ENCODE data around the gene GRAMD1B.

DNA sequence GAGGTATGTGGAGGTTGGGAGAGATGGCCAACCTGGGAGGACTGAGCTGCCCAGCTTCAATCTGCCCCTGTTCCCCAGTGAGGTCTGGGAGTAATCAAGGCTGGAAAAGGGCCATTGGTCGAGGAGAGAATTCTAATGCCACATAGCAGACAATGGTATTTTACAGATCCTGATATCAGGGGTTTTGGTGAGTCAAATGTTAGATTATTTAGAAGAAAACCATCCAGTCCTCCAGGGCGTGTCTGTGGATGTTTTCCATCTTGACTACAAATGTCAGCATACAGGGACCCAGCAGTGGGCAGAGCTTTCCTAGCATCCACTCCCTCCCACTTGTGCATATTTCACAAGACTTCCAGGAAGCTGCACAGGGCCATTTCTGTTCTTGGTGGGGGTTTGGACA is 116.4 kb downstream of the GRAMD1B start:
- TF ChIP-seq, protein P1, sequence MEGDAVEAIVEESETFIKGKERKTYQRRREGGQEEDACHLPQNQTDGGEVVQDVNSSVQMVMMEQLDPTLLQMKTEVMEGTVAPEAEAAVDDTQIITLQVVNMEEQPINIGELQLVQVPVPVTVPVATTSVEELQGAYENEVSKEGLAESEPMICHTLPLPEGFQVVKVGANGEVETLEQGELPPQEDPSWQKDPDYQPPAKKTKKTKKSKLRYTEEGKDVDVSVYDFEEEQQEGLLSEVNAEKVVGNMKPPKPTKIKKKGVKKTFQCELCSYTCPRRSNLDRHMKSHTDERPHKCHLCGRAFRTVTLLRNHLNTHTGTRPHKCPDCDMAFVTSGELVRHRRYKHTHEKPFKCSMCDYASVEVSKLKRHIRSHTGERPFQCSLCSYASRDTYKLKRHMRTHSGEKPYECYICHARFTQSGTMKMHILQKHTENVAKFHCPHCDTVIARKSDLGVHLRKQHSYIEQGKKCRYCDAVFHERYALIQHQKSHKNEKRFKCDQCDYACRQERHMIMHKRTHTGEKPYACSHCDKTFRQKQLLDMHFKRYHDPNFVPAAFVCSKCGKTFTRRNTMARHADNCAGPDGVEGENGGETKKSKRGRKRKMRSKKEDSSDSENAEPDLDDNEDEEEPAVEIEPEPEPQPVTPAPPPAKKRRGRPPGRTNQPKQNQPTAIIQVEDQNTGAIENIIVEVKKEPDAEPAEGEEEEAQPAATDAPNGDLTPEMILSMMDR (IDR thresholded peaks at IDR 0.05): no peak
- TF ChIP-seq POLR2A (IDR thresholded peaks at IDR 0.05): no peak
